ENCODE measurements around the gene BBC3. TPM values are rescaled to one million over a fixed set of nuclear protein-coding genes. Genes with fewer than 3 reads are reported as not detected.

Gene BBC3, protein sequence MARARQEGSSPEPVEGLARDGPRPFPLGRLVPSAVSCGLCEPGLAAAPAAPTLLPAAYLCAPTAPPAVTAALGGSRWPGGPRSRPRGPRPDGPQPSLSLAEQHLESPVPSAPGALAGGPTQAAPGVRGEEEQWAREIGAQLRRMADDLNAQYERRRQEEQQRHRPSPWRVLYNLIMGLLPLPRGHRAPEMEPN
- 5.9 and 6.3 TPM in 2 replicates for total RNA-seq

DNA sequence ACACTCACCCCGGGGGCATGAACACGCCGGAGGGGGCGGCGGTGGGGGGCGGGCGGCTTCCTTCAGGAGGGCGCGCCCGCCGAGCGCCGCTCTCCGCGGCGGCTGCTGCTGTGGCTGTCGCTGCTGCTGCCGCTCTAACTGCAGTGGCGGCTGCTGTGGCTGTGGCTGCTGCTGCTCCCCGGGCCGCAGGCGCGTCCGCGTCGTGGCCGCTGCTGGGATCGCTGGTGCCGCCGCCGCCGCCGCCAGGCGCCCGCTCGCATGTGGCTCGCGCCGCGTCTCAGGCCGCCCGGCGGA, at the start of gene BBC3:
TSS of gene BBC3 (minus strand) at position 279 of the 294 bp plus-strand sequence. CDS start 2,768 bp downstream, outside the sequence.

DNA sequence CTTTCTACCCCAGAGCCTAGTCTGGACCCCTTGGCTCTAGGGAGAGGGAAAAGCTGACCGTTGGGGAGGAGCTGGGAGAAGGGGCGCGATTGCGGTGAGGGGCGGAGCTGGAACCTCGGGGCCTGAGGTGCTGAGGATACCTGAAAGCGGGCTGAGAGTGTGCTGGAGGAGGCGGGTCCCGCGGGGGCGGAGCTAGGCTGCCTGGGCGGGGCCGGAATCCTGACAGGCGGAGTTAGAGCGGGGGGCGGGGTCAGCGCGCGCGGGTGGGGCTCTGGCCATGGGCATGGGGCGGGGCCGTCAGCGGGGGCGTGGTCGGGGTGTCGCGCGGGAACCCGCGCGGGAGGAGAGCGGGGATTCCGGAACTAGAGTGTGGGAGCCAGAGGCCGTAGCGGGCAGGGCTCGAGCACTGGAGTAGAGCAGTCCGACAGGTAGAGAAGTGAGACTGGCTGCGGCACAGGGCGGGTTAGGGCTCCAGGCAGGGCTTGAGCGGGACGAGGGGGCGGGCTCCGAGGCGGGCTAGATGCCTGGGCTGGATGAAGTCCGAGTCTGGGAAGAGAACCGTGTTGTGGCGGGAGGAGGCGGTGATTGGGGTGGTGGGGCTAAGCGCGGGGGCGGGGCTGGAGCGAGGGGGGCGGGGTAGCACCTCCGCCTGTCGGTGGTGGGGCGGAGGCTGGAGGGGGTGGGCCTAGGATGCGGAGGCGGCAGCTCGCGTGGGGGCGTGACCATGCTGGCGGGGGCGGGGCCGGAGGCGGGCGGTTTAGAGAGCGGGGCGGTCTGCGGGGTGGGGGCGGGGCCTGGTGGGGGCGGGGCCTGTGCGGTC, 43.3 kb upstream of the BBC3 start, which contains the start of gene INAFM1:
TSS of gene INAFM1 (plus strand) at position 815 of the 820 bp plus-strand sequence. CDS start 35 bp downstream, outside the sequence.

DNA sequence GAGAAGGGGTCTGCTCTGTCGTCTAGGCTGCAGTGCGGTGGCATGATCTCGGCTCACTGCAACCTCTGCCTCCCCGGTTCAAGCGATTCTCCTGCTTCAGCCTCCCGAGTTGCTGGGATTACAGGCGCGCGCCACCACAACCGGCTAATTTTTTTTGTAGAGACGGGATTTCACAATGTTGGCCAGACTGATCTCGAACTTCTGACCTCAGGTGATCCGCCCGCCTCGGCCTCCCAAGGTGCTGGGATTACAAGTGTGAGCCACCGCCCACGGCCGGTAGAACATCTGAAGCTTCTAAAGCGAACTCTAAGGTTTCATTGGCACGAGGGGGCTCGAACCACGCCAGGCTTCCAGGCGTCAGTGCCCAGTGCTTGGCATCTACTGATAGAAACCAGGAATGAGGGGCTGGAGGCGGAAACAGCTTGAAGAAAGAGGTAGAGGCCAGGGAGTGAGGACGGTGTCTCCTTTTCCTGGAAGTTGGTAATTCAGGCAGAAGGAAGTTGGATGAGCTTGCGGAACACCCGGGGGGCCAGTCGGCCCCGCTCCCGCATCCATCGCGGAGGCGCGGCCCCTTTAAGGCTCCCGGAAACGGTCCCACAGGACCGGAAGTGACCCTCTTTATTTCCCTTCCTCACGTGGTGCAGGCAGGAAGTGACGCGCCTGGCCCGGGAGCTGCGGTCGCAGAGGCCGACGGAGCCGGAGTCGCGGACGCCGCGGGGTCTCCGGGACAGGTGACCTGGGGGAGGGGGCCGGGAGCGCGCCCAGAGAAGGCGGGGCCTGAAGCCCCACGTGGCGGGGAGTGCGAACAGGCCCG, 25.1 kb upstream of the BBC3 start, which contains the start of gene CCDC9:
TSS of gene CCDC9 (plus strand) at position 647 of the 814 bp plus-strand sequence. CDS start 1,876 bp downstream, outside the sequence.

Small RNAs within 50 kb of the gene (small RNA-seq; reads per million reads assigned to genes)
- gene MIR3190 = not detected

Other genes with a start within 250 kb of the BBC3 start
- 0.78 and 0.97 TPM in 2 replicates for gene NPAS1, start 211.4 kb downstream of the BBC3 start, total RNA-seq
- gene TMEM160, start 182.6 kb downstream of the BBC3 start, total RNA-seq = 24.8 and 30.6 TPM in 2 replicates
- gene ZC3H4, start 117.4 kb downstream of the BBC3 start, total RNA-seq = 18.1 and 18.7 TPM in 2 replicates
- gene SAE1, start 100.4 kb downstream of the BBC3 start, total RNA-seq = 114 and 119 TPM in 2 replicates
- 8.8 and 9.3 TPM in 2 replicates for gene CCDC9, start 25.3 kb upstream of the BBC3 start, total RNA-seq
- gene INAFM1, start 43.7 kb upstream of the BBC3 start, total RNA-seq = 1.4 and 2.4 TPM in 2 replicates
- under 0.01 and 0.43 TPM in 2 replicates for gene C5AR1, start 78.7 kb upstream of the BBC3 start, total RNA-seq
- gene C5AR2, start 101.0 kb upstream of the BBC3 start, total RNA-seq = 15.4 and 22.3 TPM in 2 replicates
- gene DHX34, start 118.1 kb upstream of the BBC3 start, total RNA-seq = 9.4 and 10.2 TPM in 2 replicates
- gene MEIS3, start 188.3 kb upstream of the BBC3 start, total RNA-seq = 18.2 and 19.2 TPM in 2 replicates
- not detected in 2 replicates for gene SLC8A2, start 240.7 kb upstream of the BBC3 start, total RNA-seq

All from articular chondrocyte of knee joint (primary cell).